KBM-7 (cell line): ENCODE data around the gene HEMGN.

Source experiments
- DNase-seq: peaks from one replicate; pipeline ENCODE4 v3.0.0-alpha.2; 2015
- in situ Hi-C: fragments of 300-500 bp; cut with MboI; formaldehyde crosslinking; loops from 2 replicates; pipeline ENCODE4 v1.14.3; 2020; ENCODE audit warnings: low sequenced_read_pairs, low pct_unique_long_range_greater_than_20kb, mixed read lengths

The HEMGN gene

DNA sequence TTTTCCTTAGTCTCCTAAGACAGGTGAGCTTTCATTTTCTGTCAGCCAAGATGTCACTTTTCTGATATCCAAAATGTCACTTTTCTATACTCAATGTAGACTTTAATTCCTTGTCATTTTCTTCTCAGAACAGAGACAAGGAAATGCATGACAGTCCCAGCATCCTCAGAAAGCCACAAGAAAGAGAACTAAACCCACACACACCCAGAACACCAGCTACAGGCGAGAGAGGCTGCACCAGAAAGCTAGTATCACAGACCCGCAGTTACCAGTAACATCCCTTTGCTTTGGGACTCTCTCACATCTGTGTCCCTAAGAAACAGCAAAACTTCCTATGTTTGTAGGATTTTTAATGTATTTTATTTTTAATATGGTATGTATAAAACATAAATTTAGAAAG is 32.7 kb downstream of the HEMGN start:
- no peak for DNase-seq
- in situ Hi-C loops: no loop called here

DNA sequence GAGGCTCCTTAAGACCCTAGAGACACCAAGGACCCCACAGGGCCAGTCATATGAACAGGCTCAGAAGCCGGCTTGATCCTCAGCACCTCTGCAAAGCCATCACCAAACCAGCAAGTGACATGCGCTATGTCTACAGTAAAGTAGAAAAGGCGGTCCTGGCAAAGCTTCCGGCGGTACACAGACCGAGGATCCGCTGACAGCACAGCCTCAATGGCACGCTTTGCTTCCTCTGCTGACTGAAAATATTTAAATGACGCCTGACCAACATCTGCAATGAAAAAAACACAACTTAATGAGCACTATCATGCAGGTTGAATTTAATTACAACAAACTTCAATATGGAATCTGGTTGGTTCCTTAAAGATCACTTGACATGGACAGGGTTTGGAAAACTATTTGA is 33.2 kb downstream of the HEMGN start:
- DNase-seq: no peak
- in situ Hi-C loops: no loop called here

DNA sequence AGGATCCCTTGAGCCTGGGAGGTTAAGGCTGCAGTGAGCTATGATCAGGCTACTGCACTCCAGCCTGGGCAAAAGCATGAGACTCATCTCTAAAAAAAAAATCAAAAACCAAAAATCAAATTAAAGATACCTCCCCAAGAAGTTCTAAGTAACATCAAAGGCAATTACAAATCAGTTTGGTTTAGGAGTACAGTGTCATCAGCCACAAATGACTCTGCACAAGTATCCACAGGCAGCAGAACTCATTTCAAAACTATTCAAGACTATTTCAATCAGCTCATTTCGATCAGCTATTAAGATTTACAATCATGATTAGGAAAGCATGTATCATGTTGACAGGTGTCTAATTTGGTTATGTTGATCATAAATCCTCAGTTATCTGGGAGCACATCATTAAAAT is 34.8 kb downstream of the HEMGN start:
- in situ Hi-C loops: no loop called here
- DNase-seq: no peak

DNA sequence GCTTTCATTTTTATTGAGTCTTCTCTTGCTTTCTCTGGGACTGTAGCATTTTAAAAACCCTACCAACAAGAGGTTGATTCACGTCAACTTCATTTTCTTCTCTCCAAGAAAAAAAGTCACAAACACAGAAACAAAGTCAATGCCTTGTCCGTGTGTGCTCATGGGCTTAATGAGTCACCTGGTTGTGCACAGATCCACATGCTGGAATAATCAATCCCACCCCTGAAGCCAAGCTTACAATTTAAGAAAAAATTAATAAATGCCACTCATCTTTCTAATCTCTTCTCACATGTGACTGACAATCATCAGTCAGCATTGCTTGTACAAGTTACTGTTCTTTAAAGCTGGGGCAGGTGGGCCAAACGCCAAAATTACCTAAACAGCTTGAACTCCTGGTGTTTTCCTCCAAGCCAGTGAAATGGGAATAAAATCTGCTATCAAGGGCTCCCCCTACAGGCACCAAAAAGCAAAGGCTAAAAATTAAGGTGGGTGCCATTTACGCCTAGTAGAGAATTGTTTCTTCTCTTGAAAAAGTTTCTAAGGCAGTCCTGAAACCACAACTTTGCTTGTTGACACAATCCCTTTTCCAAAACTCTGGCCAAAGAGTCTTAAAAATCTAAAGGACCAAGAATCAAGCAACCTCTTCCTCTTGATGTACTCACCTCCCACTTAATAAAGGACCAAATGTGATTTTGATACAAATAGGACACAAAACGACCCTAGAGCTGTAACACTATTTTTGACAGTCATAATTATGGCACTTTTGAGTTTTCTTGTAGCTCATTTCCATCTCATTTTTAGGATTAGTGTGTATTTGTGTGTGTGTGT is 37.0 kb downstream of the HEMGN start:
- in situ Hi-C loops: no loop called here
- DNase-seq: peak; percentile 48

DNA sequence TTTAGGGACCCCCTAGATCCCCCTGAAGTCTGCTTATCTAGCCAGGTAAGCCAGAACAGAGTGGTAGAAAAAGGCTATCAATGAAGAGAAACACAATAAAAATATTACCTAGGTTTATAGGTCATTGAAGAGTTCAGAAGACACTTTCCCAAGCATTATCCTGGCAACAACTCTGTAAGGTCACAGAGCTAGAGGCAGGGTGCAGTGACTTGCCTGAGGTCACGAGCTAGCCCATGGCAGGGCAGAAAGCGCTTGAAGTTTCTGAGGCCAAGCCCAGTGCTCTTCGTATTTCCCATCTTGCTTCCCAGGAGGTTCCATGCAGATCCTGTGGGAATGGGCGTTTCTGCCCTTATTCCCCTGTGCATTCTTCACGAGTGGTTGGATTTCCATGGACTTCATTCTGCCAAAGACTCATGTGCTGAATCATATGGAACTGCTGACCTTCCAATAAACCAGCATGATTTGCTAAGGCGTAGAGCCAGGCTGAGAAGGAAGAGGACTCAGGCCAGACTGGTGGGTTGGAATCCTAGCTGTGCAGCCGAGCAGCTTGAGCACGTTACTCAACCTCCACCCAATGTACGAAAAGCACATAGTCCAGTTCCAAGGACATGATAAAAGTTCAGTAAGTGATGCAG is 37.8 kb downstream of the HEMGN start:
- no peak for DNase-seq
- in situ Hi-C loops: no loop called here

DNA sequence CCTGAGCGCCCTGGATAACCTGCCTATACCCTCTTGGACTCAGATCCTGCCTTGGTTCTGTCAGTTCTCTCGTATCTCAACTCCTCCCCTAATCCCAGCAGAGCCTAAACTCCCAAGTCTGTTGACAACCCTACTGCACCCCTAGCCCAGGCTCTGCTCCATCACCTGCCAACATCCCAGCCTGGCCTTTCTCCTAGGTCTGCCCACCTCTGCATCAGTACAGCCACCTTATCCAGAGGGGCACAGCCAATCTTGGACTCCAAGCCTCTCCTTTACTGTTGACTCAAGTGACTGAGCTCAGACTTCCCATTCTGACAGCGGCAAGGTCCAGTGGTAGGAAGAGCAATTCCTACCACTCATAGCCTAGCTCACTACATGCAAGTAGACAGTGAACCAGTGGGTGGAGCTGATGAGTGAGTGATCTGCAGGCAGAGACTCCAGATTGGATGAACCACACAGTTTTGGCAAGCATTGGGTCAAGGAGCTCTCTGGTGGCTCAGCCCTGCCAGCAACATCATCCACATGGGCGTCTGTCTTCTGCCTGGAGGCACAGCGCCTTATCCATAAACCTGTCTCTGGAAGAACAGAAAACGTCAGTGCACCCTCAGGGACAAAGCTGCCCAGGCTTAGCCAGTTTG is 42.2 kb downstream of the HEMGN start:
- DNase-seq: no peak
- in situ Hi-C loops: no loop called here

DNA sequence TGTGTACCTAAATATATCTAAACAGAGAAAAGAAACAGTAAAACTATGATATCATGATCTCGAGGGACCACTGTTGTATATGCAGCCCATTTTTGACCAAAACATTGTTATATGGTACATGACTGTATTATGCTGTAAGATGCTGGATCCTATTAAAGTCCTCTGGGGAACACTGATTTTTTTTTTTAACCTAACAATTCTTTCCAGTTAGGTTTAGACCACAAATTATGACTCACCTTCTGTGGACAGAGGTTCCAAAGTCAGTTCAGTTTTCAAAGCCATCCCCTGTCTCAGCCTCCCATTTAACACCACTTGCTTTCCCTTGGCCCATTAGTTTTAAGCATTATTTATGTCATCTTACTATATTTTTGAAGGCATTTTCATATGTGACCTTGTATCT is 42.8 kb downstream of the HEMGN start:
- no peak for DNase-seq
- in situ Hi-C loops: no loop called here

DNA sequence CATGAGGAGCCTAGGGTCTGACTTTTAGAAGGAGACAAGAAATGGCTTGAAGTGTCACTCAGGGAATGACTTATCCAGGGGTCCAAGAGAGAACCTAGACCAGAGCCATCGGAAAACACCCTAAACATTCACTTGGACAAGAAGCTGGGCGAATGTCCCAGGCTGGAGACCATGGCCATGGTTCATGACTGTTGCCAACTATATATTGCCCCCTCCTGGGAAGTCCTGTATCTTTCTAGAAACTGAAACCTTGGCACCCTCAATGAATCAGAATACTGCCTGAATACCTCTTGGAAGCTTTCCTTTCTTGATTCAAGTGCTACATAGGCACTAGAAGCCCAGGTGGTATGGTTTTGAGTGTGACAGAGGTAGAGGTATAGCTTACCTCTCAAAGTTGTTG is 45.6 kb downstream of the HEMGN start:
- in situ Hi-C loops: no loop called here
- DNase-seq: no peak

DNA sequence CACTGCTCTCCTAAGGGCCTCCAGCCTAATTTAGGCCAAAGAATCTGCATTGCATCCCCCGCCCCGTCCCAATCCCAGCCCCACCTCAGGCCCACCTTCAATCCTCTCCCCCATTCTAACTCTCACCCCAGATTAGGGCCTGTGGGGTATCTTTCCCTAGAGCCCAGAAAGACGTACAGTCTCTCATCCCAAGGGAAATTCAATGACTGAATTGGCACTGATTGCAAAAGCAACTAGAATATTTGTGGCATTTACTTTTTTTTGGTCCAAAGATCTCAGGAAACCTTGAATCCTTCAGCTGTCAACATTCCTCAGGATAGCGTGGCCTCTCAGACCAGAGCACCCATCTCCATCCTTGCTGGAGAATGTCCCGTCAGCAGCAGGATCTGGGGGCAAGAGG is 46.2 kb downstream of the HEMGN start:
- DNase-seq: no peak
- in situ Hi-C loops: no loop called here

DNA sequence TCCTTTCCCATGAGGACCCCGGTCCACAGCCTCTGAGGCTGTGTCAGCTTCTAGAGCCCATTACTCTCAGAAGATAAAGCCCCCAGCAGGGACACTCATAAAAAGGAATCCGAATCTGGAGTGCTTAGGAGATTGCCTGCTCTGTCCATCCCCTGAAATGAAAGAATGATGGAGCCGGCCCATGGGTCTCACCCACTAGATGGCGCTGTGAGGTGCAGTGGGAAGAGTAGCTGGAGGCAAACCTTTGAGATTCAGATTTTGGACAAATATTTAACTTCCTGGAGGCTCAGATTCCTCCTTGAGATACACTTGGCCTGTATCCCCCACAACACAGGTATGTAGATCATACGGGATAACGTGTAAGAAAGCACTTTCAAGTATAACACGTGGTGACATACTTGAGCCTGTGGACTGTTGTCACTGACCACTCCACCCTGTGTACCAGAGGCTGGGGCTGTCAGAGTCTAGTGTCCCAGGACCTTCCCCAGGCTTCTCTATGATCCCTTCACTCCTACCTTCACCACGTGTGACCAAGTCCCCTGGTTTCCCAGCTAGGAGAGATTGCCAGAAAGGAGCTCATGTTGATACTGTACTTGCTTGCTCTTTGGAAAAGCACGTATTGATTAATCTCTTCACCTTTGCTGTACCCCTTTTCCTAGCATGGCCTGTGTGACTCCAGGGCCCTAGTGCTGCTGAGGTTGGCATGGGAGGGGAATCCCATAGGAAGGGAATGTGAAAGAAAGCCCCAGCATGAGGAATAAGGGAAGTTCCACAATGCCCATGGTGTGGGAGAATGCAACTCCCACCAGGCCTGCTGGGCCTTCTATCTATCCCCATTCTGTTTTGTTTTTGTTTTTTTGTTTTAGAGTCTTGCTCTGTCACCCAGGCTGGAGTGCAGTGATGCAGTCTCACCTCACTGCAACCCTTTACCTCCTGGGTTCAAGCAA is 47.8 kb downstream of the HEMGN start:
- in situ Hi-C loops: no loop called here
- peak; percentile 60 for DNase-seq

DNA sequence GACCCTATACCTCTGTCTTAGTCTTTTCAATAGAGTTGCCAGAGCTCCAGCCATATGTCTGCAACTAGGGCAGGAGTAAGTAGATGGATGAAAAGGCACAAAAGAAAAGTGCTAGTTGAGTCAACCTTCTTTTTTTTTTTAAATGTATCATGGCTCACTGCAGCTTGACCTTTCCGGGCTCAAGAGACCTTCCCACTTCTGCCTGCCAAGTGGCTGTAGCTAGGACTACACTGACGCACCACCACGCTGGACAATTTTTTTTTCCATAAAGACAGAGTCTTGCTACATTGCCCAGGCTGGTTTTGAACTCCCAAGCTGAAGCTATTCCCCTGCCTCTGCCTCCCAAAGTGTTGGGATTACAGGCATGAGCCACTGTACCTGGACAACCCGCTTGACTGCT is 57.6 kb downstream of the HEMGN start:
- in situ Hi-C loops: no loop called here

More for the DNA sequence above, 57.6 kb downstream of the HEMGN start:
- no peak for DNase-seq
